Hepatocyte (in vitro differentiated cells): Measurements from ENCODE around the gene RAB2B. TPM values are rescaled to one million over a fixed set of nuclear protein-coding genes. Genes with fewer than 3 reads are reported as not detected.

Experiments
- DNase-seq: peaks from one replicate; pipeline ENCODE4 v3.0.0-alpha.2; 2016; ENCODE audit warnings: low spot score
- H2AFZ ChIP-seq: fragments of 200-600 bp; sonication (generic); 2 replicates; pipeline ENCODE4 v1.6.0; 2016; ENCODE audit warnings: antibody characterized with exemption, mild to moderate bottlenecking
- H3K27ac ChIP-seq: fragments of 200-600 bp; sonication (generic); 2 replicates; pipeline ENCODE4 v1.5.1; 2016; ENCODE audit warnings: mild to moderate bottlenecking
- H3K27me3 ChIP-seq: fragments of 200-600 bp; sonication (generic); 2 replicates; pipeline ENCODE4 v1.6.1; 2016
- H3K36me3 ChIP-seq: fragments of 200-600 bp; sonication (generic); replicated peaks from 2 replicates; pipeline ENCODE4 v1.5.1; 2016; ENCODE audit warnings: low read depth; ENCODE audit not compliant: insufficient read depth
- H3K4me1 ChIP-seq: fragments of 200-600 bp; sonication (generic); 2 replicates; pipeline ENCODE4 v1.5.1; 2016; ENCODE audit warnings: mild to moderate bottlenecking, moderate library complexity; ENCODE audit not compliant: insufficient read depth
- H3K4me2 ChIP-seq: fragments of 200-600 bp; sonication (generic); 2 replicates; pipeline ENCODE4 v1.6.0; 2016
- H3K4me3 ChIP-seq: fragments of 200-600 bp; sonication (generic); 2 replicates; pipeline ENCODE4 v1.5.1; 2016; ENCODE audit warnings: mild to moderate bottlenecking
- H3K79me2 ChIP-seq: fragments of 200-600 bp; sonication (generic); 2 replicates; pipeline ENCODE4 v1.6.0; 2017; ENCODE audit warnings: mild to moderate bottlenecking
- H3K9me2 ChIP-seq: fragments of 200-600 bp; sonication (generic); replicated peaks from 2 replicates; pipeline ENCODE4 v1.6.0; 2017; ENCODE audit warnings: mild to moderate bottlenecking; ENCODE audit not compliant: insufficient read depth
- H3K9me3 ChIP-seq: fragments of 200-600 bp; sonication (generic); 2 replicates; pipeline ENCODE4 v1.5.1; 2016; ENCODE audit warnings: low read depth, mild to moderate bottlenecking
- H4K20me1 ChIP-seq: fragments of 200-600 bp; sonication (generic); 2 replicates; pipeline ENCODE4 v1.6.0; 2016; ENCODE audit warnings: mild to moderate bottlenecking; ENCODE audit not compliant: insufficient read depth, poor library complexity, severe bottlenecking
- CTCF ChIP-seq: fragments of 200-600 bp; sonication (generic); IDR thresholded peaks from 2 replicates; pipeline ENCODE4 v1.5.1; 2016; ENCODE audit warnings: antibody characterized with exemption, mild to moderate bottlenecking; ENCODE audit not compliant: poor library complexity
- EZH2 ChIP-seq: fragments of 200-600 bp; sonication (generic); IDR thresholded peaks from 2 replicates; pipeline ENCODE4 v1.6.1; 2016; ENCODE audit warnings: antibody characterized with exemption, mild to moderate bottlenecking, borderline replicate concordance
- EZH2phosphoT487 ChIP-seq: fragments of 200-600 bp; sonication (generic); IDR thresholded peaks from one replicate; pipeline ENCODE4 v1.6.1; 2018; ENCODE audit warnings: antibody characterized with exemption, mild to moderate bottlenecking, low read depth, moderate library complexity; ENCODE audit not compliant: unreplicated experiment, severe bottlenecking
- WGBS: methylation state at CpG from one replicate; pipeline ENCODE4 v1.1.6; 2016; ENCODE audit warnings: low lambda C conversion rate; ENCODE audit errors: missing lambda C conversion rate; 5-methylcytosine and 5-hydroxymethylcytosine counted together
- polyA plus RNA-seq: library from polyadenylated mRNA; unstranded; fragments of >200 nt; fragmentation: Nextera tagmentation; extraction: Ambion mirVana; gene quantifications from 2 replicates; pipeline ENCODE4 v1.2.1, GENCODE V29; 2016
- small RNA-seq: library from RNA; depleted of rRNA; stranded (forward); fragments of <200 nt; gene quantifications from one replicate; pipeline ENCODE3, GENCODE V24; 2014
- total RNA-seq: library from RNA; depleted of rRNA; stranded (reverse); fragments of >200 nt; gene quantifications from 2 replicates; pipeline ENCODE4 v1.2.3, GENCODE V29; 2014

The RAB2B gene
- total and polyA plus RNA-seq, 2 experiments from 2014 or later: 12.8 to 20.7 TPM

- no peaks in the 10 kb centered on the region for H3K36me3 ChIP-seq
- no peaks in the 10 kb centered on the region for H3K4me1 ChIP-seq
- no peaks in the 10 kb centered on the region for H3K27me3 ChIP-seq
- H3K79me2 ChIP-seq: no peaks in the 10 kb centered on the region
- no peaks in the 10 kb centered on the region for H3K9me3 ChIP-seq
- no peak overlapping the region for H2AFZ ChIP-seq
- no peak overlapping the region for H3K4me3 ChIP-seq
- 96% methylated on average over 1 of the region's 1 CpG for WGBS
- TF ChIP-seq CTCF (no peak), EZH2 (no peak), EZH2phosphoT487 (no peak)
- H3K4me2 ChIP-seq: no peak overlapping the region
- DNase-seq: no peak
- H3K9me2 ChIP-seq: no peaks in the 10 kb centered on the region
- no peaks in the 10 kb centered on the region for H4K20me1 ChIP-seq
- H3K27ac ChIP-seq: no peak overlapping the region
Observed at GRCh38 chr14:21414137-21414631, 62.6 kb downstream of the RAB2B start.

Small RNA genes within 50 kb of the gene (small RNA-seq; reads per million reads assigned to genes)
- gene RN7SL650P: not detected

Other genes starting within 250 kb of the RAB2B start
- gene HNRNPC, start 207.5 kb downstream of the RAB2B start, total RNA-seq: 740 and 800 TPM in 2 replicates
- gene HNRNPC, start 207.5 kb downstream of the RAB2B start, polyA plus RNA-seq: 513 and 521 TPM in 2 replicates
- 0.07 TPM in 1 of 2 replicates, not detected in the other for gene RPGRIP1, start 196.9 kb downstream of the RAB2B start, total RNA-seq
- gene RPGRIP1, start 196.9 kb downstream of the RAB2B start, polyA plus RNA-seq: not detected in 2 replicates
- gene SUPT16H, start 92.9 kb downstream of the RAB2B start, total RNA-seq: 58.1 and 62.8 TPM in 2 replicates
- gene SUPT16H, start 92.9 kb downstream of the RAB2B start, polyA plus RNA-seq: 44.2 and 54.6 TPM in 2 replicates
- gene CHD8, start 20.8 kb downstream of the RAB2B start, total RNA-seq: 41.8 and 50.9 TPM in 2 replicates
- 22.1 and 24.1 TPM in 2 replicates for gene CHD8, start 20.8 kb downstream of the RAB2B start, polyA plus RNA-seq
- gene TOX4, start 236 bp upstream of the RAB2B start, total RNA-seq: 51.9 and 55.5 TPM in 2 replicates
- 42.5 and 50.8 TPM in 2 replicates for gene TOX4, start 236 bp upstream of the RAB2B start, polyA plus RNA-seq
- 31.9 and 44.1 TPM in 2 replicates for gene METTL3, start 34.4 kb upstream of the RAB2B start, total RNA-seq
- gene METTL3, start 34.4 kb upstream of the RAB2B start, polyA plus RNA-seq: 31.9 and 39.0 TPM in 2 replicates
- gene SALL2, start 49.4 kb upstream of the RAB2B start, total RNA-seq: 9.6 and 11.8 TPM in 2 replicates
- 9.5 and 10.9 TPM in 2 replicates for gene SALL2, start 49.4 kb upstream of the RAB2B start, polyA plus RNA-seq
- gene OR10G3, start 103.1 kb upstream of the RAB2B start, total RNA-seq: not detected in 2 replicates
- gene OR10G3, start 103.1 kb upstream of the RAB2B start, polyA plus RNA-seq: not detected in 2 replicates
- gene OR10G2, start 158.0 kb upstream of the RAB2B start, total RNA-seq: not detected in 2 replicates
- not detected in 2 replicates for gene OR10G2, start 158.0 kb upstream of the RAB2B start, polyA plus RNA-seq
- gene OR4E2, start 176.9 kb upstream of the RAB2B start, total RNA-seq: not detected in 2 replicates
- not detected in 2 replicates for gene OR4E2, start 176.9 kb upstream of the RAB2B start, polyA plus RNA-seq
- 0.03 and 0.44 TPM in 2 replicates for gene OR4E1, start 196.9 kb upstream of the RAB2B start, total RNA-seq
- gene OR4E1, start 196.9 kb upstream of the RAB2B start, polyA plus RNA-seq: not detected in 2 replicates